Subcutaneous abdominal adipose tissue (tissue), 5 donors: ENCODE data around the gene SVIL.
"Not testable (repeated sequence)": the region's sequence is repeated elsewhere in the genome, so short reads cannot be mapped to it uniquely, and the experiment has no call there.

Experiments used
- H3K27ac ChIP-seq: one replicate; pipeline ENCODE4 v1.7.0; 2013; ENCODE audit warnings: low read depth, mild to moderate bottlenecking, inconsistent platforms, low read length, moderate library complexity
- H3K27me3 ChIP-seq, 5 donors: one replicate each; pipeline ENCODE4 v1.7.0; 2013; ENCODE audit warnings: low read length in 5 of 5, inconsistent platforms in 1 of 5; ENCODE audit not compliant: control insufficient read depth in 5 of 5, insufficient read depth in 4 of 5
- H3K36me3 ChIP-seq, 5 donors: one replicate each; pipeline ENCODE4 v1.7.0; 2013; ENCODE audit warnings: low read length in 5 of 5; ENCODE audit not compliant: control insufficient read depth in 5 of 5, insufficient read depth in 5 of 5
- H3K4me1 ChIP-seq, 5 donors: one replicate each; pipeline ENCODE4 v1.7.0; 2013; ENCODE audit warnings: low read length in 5 of 5, mild to moderate bottlenecking in 3 of 5, moderate library complexity in 1 of 5; ENCODE audit not compliant: control insufficient read depth in 5 of 5, insufficient read depth in 5 of 5
- H3K4me3 ChIP-seq, 5 donors: one replicate each; pipeline ENCODE4 v1.7.0; 2013; ENCODE audit warnings: low read length in 5 of 5, low read depth in 1 of 5
- H3K9ac ChIP-seq, 5 donors: one replicate each; pipeline ENCODE4 v1.7.0; 2013; ENCODE audit warnings: low read length in 5 of 5, mild to moderate bottlenecking in 4 of 5, moderate library complexity in 3 of 5
- H3K9me3 ChIP-seq, 5 donors: one replicate each; pipeline ENCODE4 v1.7.0; 2013; ENCODE audit warnings: low read length in 5 of 5; ENCODE audit not compliant: control insufficient read depth in 5 of 5
- donor health status: healthy.
- donor health status: healthy.
- donor health status: healthy.
- donor health status: healthy.
- donor health status: healthy.

SVIL gene

GRCh38 chr10:29488471-29488870, 146.3 kb downstream of the SVIL start:
- not testable (repeated sequence) for H3K9me3 ChIP-seq, H3K27ac ChIP-seq, H3K4me1 ChIP-seq, H3K27me3 ChIP-seq, H3K9ac ChIP-seq, H3K4me3 ChIP-seq
- peaks cover 8 to 78% (median 36%) of the 10 kb centered on the region in 5 donors for H3K36me3 ChIP-seq

GRCh38 chr10:29487884-29488266, 146.9 kb downstream of the SVIL start:
- not testable (repeated sequence) for H3K9ac ChIP-seq, H3K4me3 ChIP-seq, H3K27ac ChIP-seq, H3K9me3 ChIP-seq, H3K4me1 ChIP-seq, H3K27me3 ChIP-seq
- peaks cover 8 to 76% (median 30%) of the 10 kb centered on the region in 5 donors for H3K36me3 ChIP-seq

- peaks cover 8 to 70% (median 29%) of the 10 kb centered on the region in 5 donors for H3K36me3 ChIP-seq
- not testable (repeated sequence) for H3K27ac ChIP-seq, H3K4me3 ChIP-seq, H3K27me3 ChIP-seq, H3K4me1 ChIP-seq, H3K9ac ChIP-seq, H3K9me3 ChIP-seq
Measured at GRCh38 chr10:29487032-29487883, 147.5 kb downstream of the SVIL start.

- Histone ChIP-seq H3K4me1 (no peaks in the 10 kb centered on the region), H3K27ac (no peak overlapping the region), H3K9ac (no peak overlapping the region), H3K4me3 (no peak overlapping the region), H3K36me3 (peaks cover 8 to 61% (median 25%) of the 10 kb centered on the region in 5 donors), H3K27me3 (no peaks in the 10 kb centered on the region), H3K9me3 (no peaks in the 10 kb centered on the region)
Measured at GRCh38 chr10:29486433-29486832, 148.3 kb downstream of the SVIL start.

GRCh38 chr10:29484677-29485076, 150.1 kb downstream of the SVIL start:
- H3K4me1 ChIP-seq, H3K27me3 ChIP-seq, H3K9me3 ChIP-seq, H3K9ac ChIP-seq, H3K27ac ChIP-seq, H3K4me3 ChIP-seq: not testable (repeated sequence)
- peaks cover 6 to 59% (median 34%) of the 10 kb centered on the region in 5 donors for H3K36me3 ChIP-seq

GRCh38 chr10:29482591-29483431, 152.0 kb downstream of the SVIL start:
- H3K27me3 ChIP-seq = no peaks in the 10 kb centered on the region
- H3K4me3 ChIP-seq = no peak overlapping the region
- no peak overlapping the region for H3K27ac ChIP-seq
- no peaks in the 10 kb centered on the region for H3K4me1 ChIP-seq
- H3K9me3 ChIP-seq = no peaks in the 10 kb centered on the region
- no peak overlapping the region for H3K9ac ChIP-seq
- H3K36me3 ChIP-seq = peaks cover 6 to 57% (median 38%) of the 10 kb centered on the region in 5 donors

- peaks cover 6 to 61% (median 40%) of the 10 kb centered on the region in 5 donors for H3K36me3 ChIP-seq
- H3K9ac ChIP-seq = no peak overlapping the region
- no peaks in the 10 kb centered on the region for H3K4me1 ChIP-seq
- H3K27me3 ChIP-seq = no peaks in the 10 kb centered on the region
- no peak overlapping the region for H3K4me3 ChIP-seq
- H3K27ac ChIP-seq = no peak overlapping the region
- H3K9me3 ChIP-seq = no peaks in the 10 kb centered on the region
Measured at GRCh38 chr10:29481906-29482440, 152.8 kb downstream of the SVIL start.

- no peaks in the 10 kb centered on the region for H3K9me3 ChIP-seq
- H3K36me3 ChIP-seq = peaks cover 0 to 51% (median 32%) of the 10 kb centered on the region in 5 donors
- H3K4me3 ChIP-seq = no peak overlapping the region
- no peaks in the 10 kb centered on the region for H3K4me1 ChIP-seq
- H3K27ac ChIP-seq = no peak overlapping the region
- no peak overlapping the region for H3K9ac ChIP-seq
- H3K27me3 ChIP-seq = no peaks in the 10 kb centered on the region
Measured at GRCh38 chr10:29479981-29480954, 154.5 kb downstream of the SVIL start.

- Histone ChIP-seq H3K4me1 (peaks cover 0 to 2% (median 0%) of the 10 kb centered on the region in 5 donors), H3K27me3 (no peaks in the 10 kb centered on the region), H3K36me3 (peaks cover 0 to 50% (median 32%) of the 10 kb centered on the region in 5 donors), H3K4me3 (no peak overlapping the region), H3K27ac (no peak overlapping the region), H3K9ac (no peak overlapping the region), H3K9me3 (no peaks in the 10 kb centered on the region)
Measured at GRCh38 chr10:29479081-29479925, 155.5 kb downstream of the SVIL start.
